ENCODE data around the gene ENC1. TPM values are rescaled to one million over a fixed set of nuclear protein-coding genes. Genes with fewer than 3 reads are reported as not detected.

Gene ENC1
- total RNA-seq, 1 donor from 2014 or later = 21.9 TPM

GRCh38 chr5:74655716-74656115 lies 15.2 kb upstream of the ENC1 start:
- DNase-seq (ENCODE audit: low spot score) = no peak

- DNase-seq (ENCODE audit: low spot score) = no peak
These were observed 14.7 kb upstream of the ENC1 start for GRCh38 chr5:74655206-74655605.

DNA sequence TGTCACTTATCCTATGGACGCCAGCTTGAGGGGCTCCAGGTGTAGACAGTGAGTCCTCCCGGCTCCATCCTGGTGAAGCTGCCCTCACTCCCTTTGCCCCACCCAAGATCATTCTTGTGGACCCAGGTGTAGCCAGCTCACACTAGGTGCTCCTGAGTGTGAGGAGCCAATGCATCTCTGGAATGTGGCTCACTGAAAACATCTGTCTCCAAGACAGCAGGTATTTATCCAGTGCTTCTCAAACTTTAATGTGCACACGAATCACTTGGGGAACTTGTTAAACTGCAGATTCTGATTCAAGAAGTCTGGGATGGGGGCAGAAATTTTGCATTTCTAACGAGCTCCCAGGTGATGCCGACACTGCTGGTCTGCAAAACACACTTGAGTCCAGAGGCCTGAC lies 13.5 kb upstream of the ENC1 start:
- no peak for DNase-seq (ENCODE audit: low spot score)

GRCh38 chr5:74652576-74652975 lies 12.0 kb upstream of the ENC1 start:
- DNase-seq (ENCODE audit: low spot score) = no peak

DNA sequence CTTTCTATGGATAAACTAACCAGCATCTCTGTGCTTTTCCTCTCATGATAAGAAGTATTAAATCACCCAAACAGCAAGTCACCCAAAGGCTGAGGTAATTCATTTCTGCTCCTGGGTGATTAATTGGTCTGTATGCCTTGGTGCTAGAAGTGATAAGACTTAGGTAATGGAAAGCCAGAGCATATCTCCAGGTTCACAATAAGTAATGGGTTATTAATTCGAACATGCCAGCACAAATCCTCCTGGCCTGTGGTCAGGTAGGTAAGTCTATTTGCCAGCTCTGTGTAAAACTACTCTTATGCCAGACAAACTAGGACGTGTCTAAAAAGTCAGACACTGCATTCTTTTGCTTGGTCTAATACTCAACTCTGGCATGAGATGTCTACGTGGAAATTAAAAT lies 11.2 kb upstream of the ENC1 start:
- peak; percentile 52 for DNase-seq (ENCODE audit: low spot score)

- no peak for DNase-seq (ENCODE audit: low spot score)
These were observed 9.0 kb upstream of the ENC1 start for GRCh38 chr5:74649421-74649973.

- DNase-seq (ENCODE audit: low spot score) = peak; percentile 71
These were observed 8.3 kb upstream of the ENC1 start for GRCh38 chr5:74648835-74649293.

DNA sequence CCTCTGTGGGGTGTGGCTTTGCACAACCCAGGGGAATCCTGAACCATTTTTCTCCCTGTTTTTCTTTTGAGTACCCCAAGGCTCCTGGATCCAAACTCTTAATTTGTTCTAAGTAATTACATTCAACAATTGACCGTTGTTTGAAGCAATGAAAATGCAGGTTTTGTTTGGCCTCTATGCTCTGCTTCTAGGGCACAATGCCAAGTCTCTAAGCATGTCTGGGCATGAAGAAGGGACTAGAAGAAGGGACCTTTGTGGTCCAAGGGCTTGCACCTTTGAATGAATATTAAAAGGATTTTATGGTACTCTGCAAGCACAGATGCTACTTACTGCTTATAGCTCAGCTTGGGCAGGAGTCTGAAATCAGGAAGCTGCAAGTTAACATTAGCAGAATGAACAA lies 6.6 kb upstream of the ENC1 start:
- no peak for DNase-seq (ENCODE audit: low spot score)

DNA sequence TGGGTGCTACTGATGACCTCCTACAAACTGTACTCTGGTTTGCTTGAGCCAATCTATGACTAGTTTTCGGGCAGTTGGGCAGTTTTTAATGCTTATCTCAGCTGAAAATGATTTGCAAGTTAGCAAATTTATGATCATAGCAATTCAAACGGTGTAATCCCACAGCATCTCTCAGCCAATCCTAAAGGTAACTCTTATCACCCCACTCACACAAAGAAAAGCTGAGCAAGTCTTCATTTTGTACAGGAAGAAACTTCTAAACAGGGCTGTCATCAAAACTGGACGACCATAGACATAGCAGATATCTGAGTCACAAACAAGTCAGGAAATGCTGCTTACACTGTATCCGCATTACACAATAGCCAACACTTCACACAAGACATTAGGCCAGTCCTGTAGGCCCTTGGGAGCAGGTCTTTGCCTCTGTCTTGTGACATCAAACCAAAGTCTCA lies 2.6 kb upstream of the ENC1 start:
- peak; percentile 82 for DNase-seq (ENCODE audit: low spot score)

GRCh38 chr5:74642543-74642863 lies 2.0 kb upstream of the ENC1 start:
- DNase-seq (ENCODE audit: low spot score) = no peak

GRCh38 chr5:74641735-74642542 lies 1.4 kb upstream of the ENC1 start:
- DNase-seq (ENCODE audit: low spot score) = peak; percentile 91

DNA sequence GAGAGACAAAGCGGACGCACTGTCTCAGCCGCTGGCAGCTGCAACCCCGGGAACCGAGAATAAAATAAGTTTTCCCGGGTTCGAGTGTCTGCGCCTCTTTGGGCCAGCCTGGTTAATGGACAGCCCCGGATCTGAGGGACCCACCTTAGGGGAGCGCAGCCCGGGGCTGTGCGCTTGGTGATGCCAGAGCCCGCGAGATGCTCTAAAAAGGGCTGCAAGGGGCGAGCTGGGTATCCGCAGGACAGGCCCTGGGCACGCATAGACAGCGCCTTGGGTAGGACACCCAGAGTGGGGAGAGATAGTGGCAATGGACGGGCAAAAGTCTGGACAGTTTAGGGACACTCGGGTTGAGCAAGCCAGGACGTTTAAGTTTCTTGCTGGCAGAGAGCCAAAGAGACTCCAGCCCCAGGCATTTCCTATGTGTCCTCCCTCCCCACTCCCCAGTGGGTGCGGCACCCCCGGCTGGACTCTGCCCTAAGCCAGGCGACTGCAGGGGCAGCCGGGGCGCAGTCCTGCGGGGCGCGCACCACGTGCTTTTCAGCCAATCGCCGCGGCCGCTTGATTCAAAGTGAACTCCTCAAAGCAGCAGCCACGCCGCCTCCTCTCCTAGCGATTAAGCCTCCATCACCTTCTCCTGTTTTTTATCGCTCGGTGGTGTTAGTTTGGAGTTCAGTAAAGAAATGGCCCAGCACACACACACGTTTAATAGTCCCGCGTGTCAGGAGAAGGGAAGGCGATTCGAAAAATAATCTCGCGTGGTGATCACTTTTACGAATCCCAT lies 616 bp upstream of the ENC1 start:
- peak; percentile 88 for DNase-seq (ENCODE audit: low spot score)

GRCh38 chr5:74639807-74640449 lies 600 bp downstream of the ENC1 start:
- DNase-seq (ENCODE audit: low spot score) = peak; percentile 28

DNA sequence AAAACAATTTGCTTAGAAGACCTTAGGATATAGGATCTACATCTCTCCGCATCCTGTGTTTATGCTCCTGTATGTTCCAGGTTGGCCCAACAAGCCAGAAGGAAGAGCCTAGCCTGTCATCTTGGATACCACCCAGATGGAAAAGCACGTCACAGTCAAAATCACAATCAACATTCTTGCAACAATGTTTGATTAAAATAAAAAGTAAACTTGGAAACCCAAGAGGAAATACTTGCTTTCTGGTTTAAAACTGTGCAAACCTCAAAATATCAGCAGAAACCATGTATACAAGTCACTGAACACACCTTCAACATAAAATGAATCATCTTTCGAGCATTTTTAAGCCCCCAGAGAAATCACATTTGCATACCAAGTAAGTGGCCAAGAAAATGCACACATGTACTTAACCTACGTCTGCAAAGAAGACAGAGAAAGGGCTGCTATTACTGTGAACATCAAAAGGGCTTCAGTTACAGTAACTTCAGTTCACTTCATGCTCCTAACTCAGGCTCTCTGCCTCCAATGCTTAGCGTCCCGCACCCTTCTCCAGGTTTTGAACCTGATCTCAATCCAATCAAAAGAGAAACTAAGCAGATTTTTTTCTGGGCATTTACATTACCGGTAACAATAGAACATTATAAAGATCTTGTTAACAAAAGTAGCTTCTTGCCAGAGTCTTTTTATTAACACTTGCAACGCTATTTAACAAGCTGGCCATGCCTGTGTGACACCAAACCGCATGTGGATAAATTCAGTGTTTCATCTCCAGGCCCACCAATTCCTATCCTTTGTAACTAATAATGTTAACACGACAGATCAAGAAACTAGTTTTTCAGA lies 1.3 kb downstream of the ENC1 start:
- DNase-seq (ENCODE audit: low spot score) = peak; percentile 49

DNA sequence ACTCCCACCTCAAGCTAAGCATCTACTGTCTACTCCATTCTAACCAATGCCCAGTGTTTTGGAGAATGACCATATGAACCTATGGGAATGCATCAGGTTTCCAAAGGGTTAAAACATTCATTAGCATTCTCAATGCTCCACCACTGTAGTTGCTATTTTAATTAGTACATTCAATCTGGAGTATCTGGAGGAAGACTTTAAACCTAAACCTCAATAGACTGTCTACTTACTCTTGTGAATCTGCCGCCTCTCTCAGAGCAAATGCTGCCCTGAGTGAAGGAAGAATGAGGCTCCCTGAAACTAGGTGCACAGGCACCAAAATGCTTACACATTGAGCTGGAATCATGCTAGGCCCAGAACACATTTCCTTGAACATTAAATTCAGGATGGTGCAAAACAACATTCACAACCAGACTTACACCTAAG lies 2.0 kb downstream of the ENC1 start:
- no peak for DNase-seq (ENCODE audit: low spot score)

DNA sequence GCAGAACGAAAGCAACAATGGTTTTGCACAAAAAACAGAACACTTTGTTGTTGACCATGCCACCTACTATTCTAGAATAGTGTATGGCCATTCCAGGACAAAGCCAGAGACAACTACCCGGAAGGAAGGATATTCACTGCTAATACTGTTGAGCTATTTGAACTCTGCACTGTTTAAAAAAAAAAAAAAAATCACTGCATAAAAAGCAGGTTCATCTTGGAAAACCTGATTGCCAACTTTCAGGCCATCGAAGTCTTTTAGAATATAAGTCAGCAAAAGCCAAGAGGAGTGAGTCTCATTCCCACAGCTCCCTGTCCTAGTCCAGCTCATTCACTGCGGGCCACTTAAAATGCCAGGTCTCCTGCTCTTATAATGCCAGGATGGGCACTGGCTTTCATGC lies 4.0 kb downstream of the ENC1 start:
- no peak for DNase-seq (ENCODE audit: low spot score)

DNA sequence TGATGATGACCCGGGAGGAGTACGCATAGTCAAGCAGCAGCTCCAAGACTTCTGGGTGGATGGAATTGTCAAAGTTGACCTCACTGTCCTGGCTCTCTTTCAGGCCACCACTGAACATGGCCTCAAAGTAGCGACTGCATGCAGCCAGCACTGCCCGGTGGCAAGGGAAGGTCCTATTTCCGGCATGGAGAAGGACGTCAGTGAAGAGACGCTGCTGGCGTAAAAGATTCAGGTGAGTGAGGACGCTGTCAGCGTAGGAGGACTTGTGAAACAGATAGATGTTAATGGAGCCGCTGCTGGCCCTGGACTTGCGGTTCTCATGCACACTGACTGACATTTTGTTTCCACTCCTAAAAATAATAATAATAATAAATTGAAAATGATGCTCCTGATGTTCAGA lies 4.4 kb downstream of the ENC1 start:
- no peak for DNase-seq (ENCODE audit: low spot score)

DNA sequence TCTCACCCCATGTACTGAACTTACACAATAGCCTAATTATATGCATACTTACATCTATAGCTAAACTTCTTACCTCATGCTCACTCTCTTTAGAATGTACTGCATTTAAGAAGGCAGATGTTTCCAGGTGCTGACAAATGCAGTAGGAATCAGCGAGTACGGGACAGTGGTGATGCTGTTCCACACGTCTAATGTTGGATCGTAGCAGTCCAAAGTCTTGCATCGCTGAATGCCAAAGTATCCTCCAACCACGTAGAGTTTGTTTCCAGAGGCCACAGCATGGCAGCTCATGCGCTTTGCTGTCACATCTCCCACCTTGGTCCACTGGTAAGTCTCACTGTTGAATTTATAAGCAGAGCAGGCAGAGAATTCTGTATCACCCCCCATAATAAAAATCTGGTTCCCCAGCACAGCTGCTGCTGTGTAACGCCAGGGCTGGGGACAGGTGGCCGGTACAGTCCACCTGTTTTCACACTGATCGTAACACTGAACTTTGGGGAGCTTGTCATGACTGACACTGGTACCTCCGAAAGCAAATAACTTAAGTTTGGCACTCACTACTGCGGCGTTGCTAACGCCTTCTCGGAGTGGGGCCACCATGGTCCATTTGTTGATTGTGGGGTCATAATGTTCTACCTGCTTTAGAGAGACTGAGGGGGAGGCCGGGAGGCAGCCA lies 5.8 kb downstream of the ENC1 start:
- DNase-seq (ENCODE audit: low spot score) = no peak

- DNase-seq (ENCODE audit: low spot score) = no peak
These were observed 6.8 kb downstream of the ENC1 start for GRCh38 chr5:74633695-74634094.

GRCh38 chr5:74632947-74633356 lies 7.6 kb downstream of the ENC1 start:
- no peak for DNase-seq (ENCODE audit: low spot score)

Data from umbilical cord (tissue), 2 donors.